ENCODE measurements around the gene NHSL2. TPM values are rescaled to one million over a fixed set of nuclear protein-coding genes. Genes with fewer than 3 reads are reported as not detected.

The NHSL2 gene
- total RNA-seq, 1 donor from 2014 or later, result 4.7 TPM

DNA sequence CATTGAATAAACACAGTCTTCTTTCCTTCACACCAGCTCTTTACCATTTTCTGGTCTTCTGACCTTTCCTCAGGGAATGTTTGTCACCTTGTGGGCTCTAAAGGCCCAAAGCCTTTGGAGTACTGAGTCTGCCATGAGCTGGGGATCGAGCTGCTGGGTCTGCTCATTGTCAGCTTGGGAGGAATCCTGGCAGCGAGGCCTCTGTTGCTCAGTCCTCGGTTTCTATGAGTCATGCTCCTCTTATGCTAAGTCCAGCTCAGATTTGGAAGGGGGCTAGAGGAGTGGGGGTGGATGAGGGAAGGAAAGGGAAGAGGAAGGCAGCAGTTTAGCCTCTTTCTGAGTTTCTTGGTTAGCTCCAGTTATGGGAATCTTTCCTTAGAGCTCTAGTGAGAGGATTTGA lies 31.1 kb downstream of the NHSL2 start:
- H3K4me3 ChIP-seq (ENCODE audit: low read length in 3 of 3), result no peak overlapping the region
- H3K36me3 ChIP-seq (ENCODE audit: control insufficient read depth in 3 of 3, insufficient read depth in 3 of 3, low read length in 3 of 3), result no peaks in the 10 kb centered on the region
- no peak overlapping the region for H3K27ac ChIP-seq (ENCODE audit: low read depth, low read length)
- no peaks in the 10 kb centered on the region for H3K9me3 ChIP-seq (ENCODE audit: control insufficient read depth in 3 of 3, low read length in 3 of 3)
- H3K27me3 ChIP-seq (ENCODE audit: control insufficient read depth in 3 of 3, insufficient read depth in 3 of 3, low read length in 3 of 3), result peaks cover 0 to 16% (median 0%) of the 10 kb centered on the region in 3 donors
- no peak overlapping the region for H3K9ac ChIP-seq (ENCODE audit: low read depth in 1 of 3, low read length in 3 of 3)
- H3K4me1 ChIP-seq (ENCODE audit: control insufficient read depth in 3 of 3, insufficient read depth in 3 of 3, low read length in 3 of 3), result peaks cover 0 to 2% (median 0%) of the 10 kb centered on the region in 3 donors

DNA sequence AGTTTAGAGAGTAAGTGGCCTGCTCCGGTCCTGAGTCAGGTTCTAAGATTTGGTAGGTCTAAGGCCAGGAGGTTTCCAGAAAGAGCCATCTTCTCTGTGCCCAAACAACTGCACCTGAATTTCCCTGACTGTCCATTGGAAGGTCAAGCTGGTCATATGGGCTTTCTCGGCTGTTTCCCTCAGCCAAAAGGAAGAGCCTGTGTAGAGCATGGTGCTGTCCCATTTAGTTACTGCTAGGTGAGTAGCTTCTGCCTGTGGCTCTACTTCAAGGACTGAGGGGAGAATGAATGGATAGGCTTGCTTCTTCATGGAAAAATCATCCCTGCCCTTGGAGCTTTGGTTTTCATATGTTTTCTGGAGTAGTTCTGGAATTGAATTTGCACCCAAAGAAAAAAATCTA lies 33.7 kb downstream of the NHSL2 start:
- Histone ChIP-seq H3K36me3 (ENCODE audit: control insufficient read depth in 3 of 3, insufficient read depth in 3 of 3, low read length in 3 of 3) (no peaks in the 10 kb centered on the region), H3K27ac (ENCODE audit: low read depth, low read length) (no peak overlapping the region)

DNA sequence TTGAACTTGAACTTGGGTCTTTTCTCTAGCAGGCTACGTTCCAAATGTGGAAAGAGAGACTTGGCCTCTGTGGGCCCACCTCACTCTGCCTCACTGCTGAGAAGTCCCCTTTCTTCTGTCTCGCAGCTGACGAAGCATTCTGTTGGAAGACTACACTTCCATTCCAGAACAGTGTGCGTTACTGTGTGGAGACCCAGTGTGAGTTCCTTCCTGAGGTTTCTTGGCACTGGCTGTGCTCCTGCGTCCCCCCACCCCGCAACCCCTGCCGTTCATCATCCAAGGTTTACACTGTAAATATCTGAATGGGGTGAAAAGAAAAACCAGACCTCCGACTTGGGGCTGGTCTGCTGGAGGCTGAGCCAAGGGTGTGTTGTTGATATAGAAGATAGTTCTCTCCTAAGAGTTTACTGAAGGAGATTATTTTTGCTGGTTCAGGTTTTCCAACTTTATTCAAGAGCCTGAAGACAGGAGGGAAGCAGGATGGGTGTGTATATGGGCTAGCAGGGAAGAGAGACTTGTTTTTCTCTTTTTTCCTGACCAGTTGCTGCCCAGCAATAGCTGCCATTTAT lies 34.7 kb downstream of the NHSL2 start:
- Histone ChIP-seq H3K4me1 (ENCODE audit: control insufficient read depth in 3 of 3, insufficient read depth in 3 of 3, low read length in 3 of 3) (peaks cover 0 to 2% (median 0%) of the 10 kb centered on the region in 3 donors), H3K36me3 (ENCODE audit: control insufficient read depth in 3 of 3, insufficient read depth in 3 of 3, low read length in 3 of 3) (no peaks in the 10 kb centered on the region), H3K27ac (ENCODE audit: low read depth, low read length) (no peak overlapping the region), H3K4me3 (ENCODE audit: low read length in 3 of 3) (no peak overlapping the region), H3K9ac (ENCODE audit: low read depth in 1 of 3, low read length in 3 of 3) (no peak overlapping the region), H3K9me3 (ENCODE audit: control insufficient read depth in 3 of 3, low read length in 3 of 3) (no peaks in the 10 kb centered on the region), H3K27me3 (ENCODE audit: control insufficient read depth in 3 of 3, insufficient read depth in 3 of 3, low read length in 3 of 3) (peaks cover 0 to 3% (median 0%) of the 10 kb centered on the region in 3 donors)

More for the DNA sequence above, 33.7 kb downstream of the NHSL2 start:
- Histone ChIP-seq H3K4me1 (ENCODE audit: control insufficient read depth in 3 of 3, insufficient read depth in 3 of 3, low read length in 3 of 3) (peaks cover 0 to 2% (median 0%) of the 10 kb centered on the region in 3 donors), H3K4me3 (ENCODE audit: low read length in 3 of 3) (no peak overlapping the region), H3K27me3 (ENCODE audit: control insufficient read depth in 3 of 3, insufficient read depth in 3 of 3, low read length in 3 of 3) (peaks cover 0 to 6% (median 0%) of the 10 kb centered on the region in 3 donors), H3K9me3 (ENCODE audit: control insufficient read depth in 3 of 3, low read length in 3 of 3) (no peaks in the 10 kb centered on the region), H3K9ac (ENCODE audit: low read depth in 1 of 3, low read length in 3 of 3) (no peak overlapping the region)

- Histone ChIP-seq H3K4me1 (ENCODE audit: control insufficient read depth in 3 of 3, insufficient read depth in 3 of 3, low read length in 3 of 3) (peaks cover 0 to 7% (median 0%) of the 10 kb centered on the region in 3 donors), H3K36me3 (ENCODE audit: control insufficient read depth in 3 of 3, insufficient read depth in 3 of 3, low read length in 3 of 3) (no peaks in the 10 kb centered on the region), H3K4me3 (ENCODE audit: low read length in 3 of 3) (no peak overlapping the region), H3K9me3 (ENCODE audit: control insufficient read depth in 3 of 3, low read length in 3 of 3) (no peaks in the 10 kb centered on the region), H3K9ac (ENCODE audit: low read depth in 1 of 3, low read length in 3 of 3) (no peak overlapping the region), H3K27ac (ENCODE audit: low read depth, low read length) (no peak overlapping the region), H3K27me3 (ENCODE audit: control insufficient read depth in 3 of 3, insufficient read depth in 3 of 3, low read length in 3 of 3) (peaks cover 0 to 3% (median 0%) of the 10 kb centered on the region in 3 donors)
These were observed 38.7 kb downstream of the NHSL2 start for GRCh38 chrX:71949363-71949762.

GRCh38 chrX:71949844-71950445 lies 39.3 kb downstream of the NHSL2 start:
- H3K9me3 ChIP-seq (ENCODE audit: control insufficient read depth in 3 of 3, low read length in 3 of 3), result no peaks in the 10 kb centered on the region
- peaks cover 0 to 7% (median 0%) of the 10 kb centered on the region in 3 donors for H3K4me1 ChIP-seq (ENCODE audit: control insufficient read depth in 3 of 3, insufficient read depth in 3 of 3, low read length in 3 of 3)
- no peak overlapping the region for H3K9ac ChIP-seq (ENCODE audit: low read depth in 1 of 3, low read length in 3 of 3)
- H3K27ac ChIP-seq (ENCODE audit: low read depth, low read length), result no peak overlapping the region
- H3K27me3 ChIP-seq (ENCODE audit: control insufficient read depth in 3 of 3, insufficient read depth in 3 of 3, low read length in 3 of 3), result peaks cover 0 to 3% (median 0%) of the 10 kb centered on the region in 3 donors
- no peak overlapping the region for H3K4me3 ChIP-seq (ENCODE audit: low read length in 3 of 3)
- no peaks in the 10 kb centered on the region for H3K36me3 ChIP-seq (ENCODE audit: control insufficient read depth in 3 of 3, insufficient read depth in 3 of 3, low read length in 3 of 3)

DNA sequence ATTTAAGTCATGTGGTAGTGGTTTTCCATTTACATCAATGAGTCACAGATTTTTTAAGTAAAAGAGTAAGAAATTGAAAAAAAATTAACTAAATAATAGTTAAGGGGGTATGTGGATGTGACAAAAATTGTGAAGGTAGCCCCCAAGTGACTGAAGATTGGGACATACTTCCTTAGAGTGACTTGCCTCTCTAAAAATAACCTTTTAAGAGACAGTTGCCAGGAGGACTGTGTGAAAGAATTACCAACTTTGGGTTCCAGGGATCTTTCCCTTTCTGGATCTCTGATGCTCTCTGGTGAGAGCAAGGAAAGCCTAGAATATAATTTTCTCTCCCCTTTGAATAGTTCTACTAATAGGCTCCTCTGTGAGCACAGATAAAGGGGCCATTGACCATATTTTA lies 42.7 kb downstream of the NHSL2 start:
- H3K9ac ChIP-seq (ENCODE audit: low read depth in 1 of 3, low read length in 3 of 3), result no peak overlapping the region
- peaks cover 0 to 3% (median 0%) of the 10 kb centered on the region in 3 donors for H3K27me3 ChIP-seq (ENCODE audit: control insufficient read depth in 3 of 3, insufficient read depth in 3 of 3, low read length in 3 of 3)
- no peak overlapping the region for H3K4me3 ChIP-seq (ENCODE audit: low read length in 3 of 3)
- H3K4me1 ChIP-seq (ENCODE audit: control insufficient read depth in 3 of 3, insufficient read depth in 3 of 3, low read length in 3 of 3), result peaks cover 0 to 7% (median 0%) of the 10 kb centered on the region in 3 donors
- no peaks in the 10 kb centered on the region for H3K36me3 ChIP-seq (ENCODE audit: control insufficient read depth in 3 of 3, insufficient read depth in 3 of 3, low read length in 3 of 3)
- H3K27ac ChIP-seq (ENCODE audit: low read depth, low read length), result no peak overlapping the region
- no peaks in the 10 kb centered on the region for H3K9me3 ChIP-seq (ENCODE audit: control insufficient read depth in 3 of 3, low read length in 3 of 3)

GRCh38 chrX:71953946-71954345 lies 43.3 kb downstream of the NHSL2 start:
- Histone ChIP-seq H3K9me3 (ENCODE audit: control insufficient read depth in 3 of 3, low read length in 3 of 3) (no peaks in the 10 kb centered on the region), H3K27ac (ENCODE audit: low read depth, low read length) (no peak overlapping the region), H3K4me1 (ENCODE audit: control insufficient read depth in 3 of 3, insufficient read depth in 3 of 3, low read length in 3 of 3) (peaks cover 0 to 7% (median 0%) of the 10 kb centered on the region in 3 donors), H3K36me3 (ENCODE audit: control insufficient read depth in 3 of 3, insufficient read depth in 3 of 3, low read length in 3 of 3) (no peaks in the 10 kb centered on the region), H3K4me3 (ENCODE audit: low read length in 3 of 3) (no peak overlapping the region), H3K9ac (ENCODE audit: low read depth in 1 of 3, low read length in 3 of 3) (no peak overlapping the region), H3K27me3 (ENCODE audit: control insufficient read depth in 3 of 3, insufficient read depth in 3 of 3, low read length in 3 of 3) (peaks cover 0 to 3% (median 0%) of the 10 kb centered on the region in 3 donors)

GRCh38 chrX:71954458-71954857 lies 43.8 kb downstream of the NHSL2 start:
- Histone ChIP-seq H3K4me1 (ENCODE audit: control insufficient read depth in 3 of 3, insufficient read depth in 3 of 3, low read length in 3 of 3) (peaks cover 0 to 7% (median 0%) of the 10 kb centered on the region in 3 donors), H3K9ac (ENCODE audit: low read depth in 1 of 3, low read length in 3 of 3) (no peak overlapping the region), H3K4me3 (ENCODE audit: low read length in 3 of 3) (no peak overlapping the region), H3K27me3 (ENCODE audit: control insufficient read depth in 3 of 3, insufficient read depth in 3 of 3, low read length in 3 of 3) (peaks cover 0 to 3% (median 0%) of the 10 kb centered on the region in 3 donors), H3K9me3 (ENCODE audit: control insufficient read depth in 3 of 3, low read length in 3 of 3) (no peaks in the 10 kb centered on the region), H3K36me3 (ENCODE audit: control insufficient read depth in 3 of 3, insufficient read depth in 3 of 3, low read length in 3 of 3) (no peaks in the 10 kb centered on the region), H3K27ac (ENCODE audit: low read depth, low read length) (no peak overlapping the region)

DNA sequence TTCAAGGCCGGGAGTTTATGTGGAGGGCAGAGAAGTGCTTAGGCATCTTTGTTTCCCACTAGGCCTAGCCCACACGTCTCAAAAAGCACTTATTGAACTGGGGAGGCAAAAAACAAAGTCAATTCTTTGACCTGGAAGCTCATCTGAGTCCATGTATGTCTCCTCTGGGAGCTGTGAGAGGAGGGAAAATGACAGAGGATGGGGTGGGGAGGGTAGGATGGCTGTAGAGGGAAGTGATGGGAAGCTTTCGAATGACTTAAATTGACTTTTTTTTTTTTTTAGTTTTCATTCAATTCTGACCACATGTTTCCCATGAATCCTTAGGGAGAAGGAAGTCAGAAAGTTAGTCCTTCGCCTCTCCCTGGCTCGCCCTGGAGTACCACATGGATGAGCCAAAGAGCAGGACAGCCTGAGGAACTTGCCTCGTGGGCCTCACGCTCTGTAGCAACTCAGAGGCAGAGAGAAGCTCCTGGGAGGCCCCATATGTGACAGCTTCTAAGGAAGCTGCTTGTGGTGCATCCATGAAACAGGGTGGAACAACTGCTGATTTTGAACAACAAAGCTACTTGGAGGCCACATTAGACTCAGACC lies 45.0 kb downstream of the NHSL2 start:
- Histone ChIP-seq H3K9me3 (ENCODE audit: control insufficient read depth in 3 of 3, low read length in 3 of 3) (no peaks in the 10 kb centered on the region), H3K27me3 (ENCODE audit: control insufficient read depth in 3 of 3, insufficient read depth in 3 of 3, low read length in 3 of 3) (no peaks in the 10 kb centered on the region), H3K36me3 (ENCODE audit: control insufficient read depth in 3 of 3, insufficient read depth in 3 of 3, low read length in 3 of 3) (no peaks in the 10 kb centered on the region), H3K27ac (ENCODE audit: low read depth, low read length) (peak overlapping the region; percentile 19), H3K9ac (ENCODE audit: low read depth in 1 of 3, low read length in 3 of 3) (no peak overlapping the region), H3K4me1 (ENCODE audit: control insufficient read depth in 3 of 3, insufficient read depth in 3 of 3, low read length in 3 of 3) (peaks cover 0 to 7% (median 0%) of the 10 kb centered on the region in 3 donors), H3K4me3 (ENCODE audit: low read length in 3 of 3) (no peak overlapping the region)

GRCh38 chrX:71958281-71958675 lies 47.6 kb downstream of the NHSL2 start:
- Histone ChIP-seq H3K9me3 (ENCODE audit: control insufficient read depth in 3 of 3, low read length in 3 of 3) (no peaks in the 10 kb centered on the region), H3K4me3 (ENCODE audit: low read length in 3 of 3) (no peak overlapping the region), H3K27ac (ENCODE audit: low read depth, low read length) (no peak overlapping the region), H3K4me1 (ENCODE audit: control insufficient read depth in 3 of 3, insufficient read depth in 3 of 3, low read length in 3 of 3) (peaks cover 0 to 7% (median 0%) of the 10 kb centered on the region in 3 donors), H3K9ac (ENCODE audit: low read depth in 1 of 3, low read length in 3 of 3) (no peak overlapping the region), H3K27me3 (ENCODE audit: control insufficient read depth in 3 of 3, insufficient read depth in 3 of 3, low read length in 3 of 3) (no peaks in the 10 kb centered on the region), H3K36me3 (ENCODE audit: control insufficient read depth in 3 of 3, insufficient read depth in 3 of 3, low read length in 3 of 3) (no peaks in the 10 kb centered on the region)
